Measurements from ENCODE around the gene ZNF467. TPM values are rescaled to one million over a fixed set of nuclear protein-coding genes. Genes with fewer than 3 reads are reported as not detected.

ZNF467 gene
- total and polyA plus RNA-seq, 8 donors: 3.1 to 16.4 (median 12.2) TPM; not detected in 1

DNA sequence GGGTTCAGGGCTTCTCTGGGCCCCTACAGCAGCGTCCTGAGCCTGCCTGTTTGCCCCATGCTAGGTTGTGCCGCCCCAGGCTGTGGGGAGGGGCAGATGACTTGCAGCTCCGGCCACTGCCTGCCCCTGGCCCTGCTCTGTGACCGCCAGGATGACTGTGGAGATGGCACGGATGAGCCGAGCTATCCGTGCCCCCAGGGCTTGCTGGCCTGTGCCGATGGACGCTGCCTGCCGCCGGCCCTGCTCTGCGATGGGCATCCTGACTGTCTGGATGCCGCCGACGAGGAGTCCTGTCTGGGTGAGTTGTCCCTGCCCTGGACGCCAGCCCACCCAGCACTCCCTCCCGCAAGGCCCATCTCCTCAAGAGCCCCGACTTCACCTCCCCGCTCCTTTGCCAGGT is 15.7 kb upstream of the ZNF467 start:
- no peak for DNase-seq
- H3K27ac ChIP-seq: no peak overlapping the region
- H3K4me3 ChIP-seq: no peak overlapping the region
- peaks cover 0 to 63% (median 43%) of the 10 kb centered on the region in 3 donors for H3K27me3 ChIP-seq
- peaks cover 6 to 20% (median 14%) of the 10 kb centered on the region in 4 donors for H3K4me1 ChIP-seq
- 86 to 91% (median 89%) methylated on average over 9 to 19 of the region's 19 CpGs for WGBS, 5 donors
- intact Hi-C loops (cut with DNase I; ENCODE audit: low total_unique reads): no loop called here
- H3K9me3 ChIP-seq: no peaks in the 10 kb centered on the region
- no peaks in the 10 kb centered on the region for H3K36me3 ChIP-seq
- TF ChIP-seq POLR2AphosphoS5 (IDR thresholded peaks at IDR 0.05): no peak

DNA sequence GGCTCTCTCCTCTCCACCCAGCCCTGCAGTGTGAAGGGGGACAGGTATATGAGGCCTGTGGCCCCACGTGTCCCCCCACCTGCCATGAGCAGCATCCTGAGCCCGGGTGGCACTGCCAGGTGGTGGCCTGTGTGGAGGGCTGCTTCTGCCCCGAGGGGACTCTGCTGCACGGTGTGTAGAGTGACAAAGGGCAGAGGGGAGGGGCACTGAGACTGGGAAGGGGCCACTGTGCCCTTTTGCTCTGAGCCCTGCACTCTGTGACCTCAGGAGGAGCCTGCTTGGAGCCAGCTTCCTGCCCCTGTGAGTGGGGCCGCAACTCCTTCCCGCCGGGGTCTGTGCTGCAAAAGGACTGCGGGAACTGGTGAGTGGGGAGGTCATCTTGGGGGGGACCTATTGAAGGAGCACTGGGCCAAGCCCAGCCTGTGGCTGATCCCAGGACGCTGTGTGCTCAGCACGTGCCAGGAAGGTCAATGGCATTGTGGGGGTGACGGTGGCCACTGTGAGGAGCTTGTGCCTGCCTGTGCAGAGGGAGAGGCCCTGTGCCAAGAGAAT is 15.0 kb upstream of the ZNF467 start:
- no peaks in the 10 kb centered on the region for H3K36me3 ChIP-seq
- peaks cover 0 to 63% (median 43%) of the 10 kb centered on the region in 3 donors for H3K27me3 ChIP-seq
- intact Hi-C loops (cut with DNase I; ENCODE audit: low total_unique reads): no loop called here
- H3K4me3 ChIP-seq: no peak overlapping the region
- 48 to 74% (median 64%) methylated on average over 4 to 11 of the region's 11 CpGs for WGBS, 5 donors
- no peak for DNase-seq
- H3K4me1 ChIP-seq: peaks cover 6 to 22% (median 16%) of the 10 kb centered on the region in 4 donors
- H3K27ac ChIP-seq: no peak overlapping the region
- H3K9me3 ChIP-seq: no peaks in the 10 kb centered on the region
- TF ChIP-seq, protein P1, sequence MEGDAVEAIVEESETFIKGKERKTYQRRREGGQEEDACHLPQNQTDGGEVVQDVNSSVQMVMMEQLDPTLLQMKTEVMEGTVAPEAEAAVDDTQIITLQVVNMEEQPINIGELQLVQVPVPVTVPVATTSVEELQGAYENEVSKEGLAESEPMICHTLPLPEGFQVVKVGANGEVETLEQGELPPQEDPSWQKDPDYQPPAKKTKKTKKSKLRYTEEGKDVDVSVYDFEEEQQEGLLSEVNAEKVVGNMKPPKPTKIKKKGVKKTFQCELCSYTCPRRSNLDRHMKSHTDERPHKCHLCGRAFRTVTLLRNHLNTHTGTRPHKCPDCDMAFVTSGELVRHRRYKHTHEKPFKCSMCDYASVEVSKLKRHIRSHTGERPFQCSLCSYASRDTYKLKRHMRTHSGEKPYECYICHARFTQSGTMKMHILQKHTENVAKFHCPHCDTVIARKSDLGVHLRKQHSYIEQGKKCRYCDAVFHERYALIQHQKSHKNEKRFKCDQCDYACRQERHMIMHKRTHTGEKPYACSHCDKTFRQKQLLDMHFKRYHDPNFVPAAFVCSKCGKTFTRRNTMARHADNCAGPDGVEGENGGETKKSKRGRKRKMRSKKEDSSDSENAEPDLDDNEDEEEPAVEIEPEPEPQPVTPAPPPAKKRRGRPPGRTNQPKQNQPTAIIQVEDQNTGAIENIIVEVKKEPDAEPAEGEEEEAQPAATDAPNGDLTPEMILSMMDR (IDR thresholded peaks at IDR 0.05): no peak
- TF ChIP-seq POLR2A (IDR thresholded peaks at IDR 0.05): no peak
- no peak for TF ChIP-seq EP300 (IDR thresholded peaks at IDR 0.05)
- TF ChIP-seq POLR2AphosphoS5 (IDR thresholded peaks at IDR 0.05): no peak

DNA sequence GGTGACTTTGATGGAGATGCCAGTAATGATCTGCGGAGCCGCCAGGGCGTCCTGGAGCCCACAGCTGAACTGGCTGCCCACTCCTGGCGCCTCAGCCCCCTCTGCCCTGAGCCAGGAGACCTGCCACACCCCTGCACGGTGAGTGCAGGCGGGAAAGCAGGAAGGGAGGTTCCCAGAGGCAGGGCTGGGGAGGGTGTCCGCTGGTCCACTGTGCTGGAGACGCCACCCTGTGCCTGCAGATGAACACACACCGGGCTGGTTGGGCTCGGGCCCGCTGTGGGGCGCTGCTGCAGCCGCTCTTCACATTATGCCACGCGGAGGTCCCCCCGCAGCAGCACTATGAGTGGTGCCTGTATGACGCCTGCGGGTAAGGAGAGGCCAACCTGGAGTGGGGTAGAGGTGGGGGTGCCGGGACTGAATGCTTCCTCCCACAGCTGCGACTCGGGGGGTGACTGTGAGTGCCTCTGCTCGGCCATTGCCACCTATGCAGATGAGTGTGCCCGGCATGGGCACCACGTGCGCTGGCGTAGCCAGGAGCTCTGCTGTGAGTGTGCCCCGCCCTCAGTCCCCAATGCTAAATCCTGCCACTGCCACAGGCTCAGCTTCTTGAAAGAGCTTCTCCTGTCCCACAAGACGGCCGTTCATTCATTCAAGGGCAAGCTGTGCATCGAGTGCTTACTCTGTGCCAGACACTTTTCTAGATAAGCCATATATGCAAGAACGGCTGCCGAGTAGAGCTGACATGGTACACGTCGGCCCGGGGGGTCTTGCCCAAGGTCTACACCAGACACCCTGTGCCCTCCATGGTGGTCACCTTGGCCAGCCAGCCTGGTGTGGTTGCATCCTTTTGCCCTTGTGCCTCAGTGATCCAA is 14.3 kb upstream of the ZNF467 start:
- Histone ChIP-seq H3K4me3 (peak overlapping the region in 1 of 4 donors; percentile 13), H3K27me3 (peaks cover 0 to 66% (median 43%) of the 10 kb centered on the region in 3 donors), H3K9me3 (no peaks in the 10 kb centered on the region), H3K4me1 (peaks cover 6 to 23% (median 17%) of the 10 kb centered on the region in 4 donors), H3K27ac (no peak overlapping the region), H3K36me3 (no peaks in the 10 kb centered on the region)
- TF ChIP-seq, protein P1 (IDR thresholded peaks at IDR 0.05): peak in 1 of 7 experiments; percentile 33
- TF ChIP-seq EP300 (IDR thresholded peaks at IDR 0.05): no peak
- 23 to 66% (median 45%) methylated on average over 20 to 35 of the region's 35 CpGs for WGBS, 5 donors
- intact Hi-C loops (cut with DNase I; ENCODE audit: low total_unique reads): no loop called here
- DNase-seq: peak; percentile 45 to 53

DNA sequence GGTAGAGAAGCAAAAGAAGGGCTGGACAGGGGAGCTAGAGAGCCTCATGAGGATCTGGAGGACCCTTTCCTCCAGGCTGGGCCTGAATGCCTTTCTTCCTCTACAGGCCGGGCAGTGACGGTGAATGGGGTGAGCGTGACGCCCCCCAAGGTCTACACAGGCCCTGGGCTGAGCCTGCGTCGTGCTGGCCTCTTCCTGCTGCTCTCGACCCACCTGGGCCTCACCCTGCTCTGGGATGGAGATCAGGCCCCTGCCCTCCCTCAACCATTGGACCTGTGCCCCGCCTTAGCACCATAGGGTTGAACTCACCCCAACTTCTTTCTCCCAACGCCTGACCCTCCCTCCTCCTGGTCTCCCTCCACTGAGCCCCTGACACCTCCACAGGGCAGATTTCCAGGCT is 12.6 kb upstream of the ZNF467 start:
- no peaks in the 10 kb centered on the region for H3K9me3 ChIP-seq
- TF ChIP-seq, protein P1 (IDR thresholded peaks at IDR 0.05): no peak
- DNase-seq: no peak
- peaks cover 6 to 23% (median 17%) of the 10 kb centered on the region in 4 donors for H3K4me1 ChIP-seq
- H3K27me3 ChIP-seq: peaks cover 0 to 52% (median 36%) of the 10 kb centered on the region in 3 donors
- WGBS, 5 donors: 79 to 90% (median 88%) methylated on average over 8 to 9 of the region's 9 CpGs
- H3K36me3 ChIP-seq: no peaks in the 10 kb centered on the region
- no peak overlapping the region for H3K4me3 ChIP-seq
- intact Hi-C loops (cut with DNase I; ENCODE audit: low total_unique reads): no loop called here
- no peak overlapping the region for H3K27ac ChIP-seq

DNA sequence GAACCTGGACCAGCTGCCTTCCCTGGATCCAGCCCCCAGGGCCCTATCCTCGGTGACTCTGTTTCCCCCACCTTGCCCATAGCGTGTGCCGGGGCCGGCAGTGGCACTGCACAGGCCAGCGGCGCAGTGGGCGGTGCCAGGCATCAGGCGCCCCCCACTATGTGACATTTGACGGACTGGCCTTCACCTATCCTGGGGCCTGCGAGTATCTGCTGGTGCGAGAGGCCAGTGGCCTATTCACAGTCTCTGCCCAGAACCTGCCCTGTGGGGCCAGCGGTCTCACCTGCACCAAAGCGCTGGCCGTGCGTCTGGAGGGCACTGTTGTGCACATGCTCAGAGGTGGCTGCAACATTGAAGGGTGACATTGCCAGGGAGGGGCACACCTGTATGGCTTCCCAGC is 12.0 kb upstream of the ZNF467 start:
- H3K9me3 ChIP-seq: no peaks in the 10 kb centered on the region
- no peaks in the 10 kb centered on the region for H3K36me3 ChIP-seq
- DNase-seq: no peak
- H3K27me3 ChIP-seq: peaks cover 0 to 46% (median 30%) of the 10 kb centered on the region in 3 donors
- 88 to 93% (median 91%) methylated on average over 15 of the region's 15 CpGs for WGBS, 5 donors
- H3K4me3 ChIP-seq: no peak overlapping the region
- H3K27ac ChIP-seq: no peak overlapping the region
- H3K4me1 ChIP-seq: peaks cover 6 to 22% (median 16%) of the 10 kb centered on the region in 4 donors
- TF ChIP-seq EP300 (IDR thresholded peaks at IDR 0.05) (no peak), POLR2AphosphoS5 (IDR thresholded peaks at IDR 0.05) (no peak), POLR2A (IDR thresholded peaks at IDR 0.05) (no peak)
- TF ChIP-seq, protein P1 (IDR thresholded peaks at IDR 0.05): no peak
- intact Hi-C loops (cut with DNase I; ENCODE audit: low total_unique reads): no loop called here
